NCI-H146 (cell line): ENCODE measurements around the gene HMGXB4.

Source experiments
- DNase-seq: peaks from one replicate; lab custom pipeline; 2025; lab: John Stamatoyannopoulos, UW

Gene HMGXB4

GRCh38 chr22:35258191-35258988 lies 1.1 kb downstream of the HMGXB4 start:
- DNase-seq: peak; percentile 8

- DNase-seq: no peak
Observed at GRCh38 chr22:35264986-35265385, 7.7 kb downstream of the HMGXB4 start.

GRCh38 chr22:35266277-35266676 lies 9.0 kb downstream of the HMGXB4 start:
- no peak for DNase-seq

- no peak for DNase-seq
Observed at GRCh38 chr22:35269630-35270029, 12.3 kb downstream of the HMGXB4 start.

- DNase-seq: no peak
Observed at GRCh38 chr22:35274154-35274871, 17.0 kb downstream of the HMGXB4 start.

- DNase-seq: no peak
Observed at GRCh38 chr22:35275580-35275979, 18.3 kb downstream of the HMGXB4 start.

- no peak for DNase-seq
Observed at GRCh38 chr22:35276019-35276418, 18.7 kb downstream of the HMGXB4 start.

- no peak for DNase-seq
Observed at GRCh38 chr22:35288116-35288515, 30.8 kb downstream of the HMGXB4 start.

GRCh38 chr22:35292786-35293185 lies 35.5 kb downstream of the HMGXB4 start:
- DNase-seq: no peak

GRCh38 chr22:35296051-35296450 lies 38.8 kb downstream of the HMGXB4 start:
- no peak for DNase-seq

GRCh38 chr22:35299217-35299672 lies 42.0 kb downstream of the HMGXB4 start:
- no peak for DNase-seq

- DNase-seq: peak; percentile 92
Observed at GRCh38 chr22:35299673-35300499, 42.6 kb downstream of the HMGXB4 start, which contains the start of gene TOM1. Gene TOM1, plus strand, starts transcription at chr22:35299894. Its CDS starts 35 bp downstream, at chr22:35299929.

- DNase-seq: no peak
Observed at GRCh38 chr22:35301372-35301874, 44.1 kb downstream of the HMGXB4 start.

- no peak for DNase-seq
Observed at GRCh38 chr22:35303029-35303624, 45.8 kb downstream of the HMGXB4 start.

- no peak for DNase-seq
Observed at GRCh38 chr22:35305525-35306070, 48.3 kb downstream of the HMGXB4 start.

- no peak for DNase-seq
Observed at GRCh38 chr22:35306350-35306967, 49.2 kb downstream of the HMGXB4 start.

GRCh38 chr22:35307372-35307771 lies 50.1 kb downstream of the HMGXB4 start:
- no peak for DNase-seq

GRCh38 chr22:35307892-35308291 lies 50.6 kb downstream of the HMGXB4 start:
- no peak for DNase-seq

- DNase-seq: no peak
Observed at GRCh38 chr22:35308480-35309021, 51.3 kb downstream of the HMGXB4 start.
